HG03558 (cell line): ENCODE data around the gene PLD1.
A peak's percentile ranks its signal among the peaks of the same experiment; 100 is the strongest.

Experiments
- ATAC-seq: cut with Tn5 transposase; IDR thresholded peaks from one replicate; pipeline ENCODE4 v1.9.1; 2021; ENCODE audit warnings: moderate number of reproducible peaks; ENCODE audit not compliant: unreplicated experiment; ENCODE audit errors: extremely low read depth

The PLD1 gene

DNA sequence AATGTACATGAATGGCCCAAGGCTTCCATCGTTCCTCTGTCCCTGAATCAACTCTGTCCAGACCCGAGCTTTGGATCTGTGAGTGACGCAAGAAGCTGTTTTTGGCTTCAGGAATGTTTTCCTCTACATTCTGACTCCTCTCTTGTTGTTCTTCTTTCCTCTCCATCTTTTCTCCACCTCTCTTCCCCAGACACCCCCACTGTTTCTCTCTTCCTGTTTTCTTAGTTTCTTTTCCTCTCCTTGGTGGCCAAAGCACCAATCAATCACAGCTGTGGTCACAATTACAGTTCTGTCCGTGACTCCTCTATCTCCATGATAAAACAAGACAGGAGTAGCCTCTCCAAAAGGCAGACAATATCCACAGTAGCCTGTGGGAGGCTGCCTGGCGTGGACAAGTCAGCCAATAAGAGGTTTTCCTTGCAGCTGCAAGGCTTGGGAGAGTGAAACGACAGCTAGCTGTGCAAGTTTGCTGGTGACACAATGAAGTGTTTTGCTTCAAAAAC, 28.0 kb upstream of the PLD1 start:
- no peak for ATAC-seq

DNA sequence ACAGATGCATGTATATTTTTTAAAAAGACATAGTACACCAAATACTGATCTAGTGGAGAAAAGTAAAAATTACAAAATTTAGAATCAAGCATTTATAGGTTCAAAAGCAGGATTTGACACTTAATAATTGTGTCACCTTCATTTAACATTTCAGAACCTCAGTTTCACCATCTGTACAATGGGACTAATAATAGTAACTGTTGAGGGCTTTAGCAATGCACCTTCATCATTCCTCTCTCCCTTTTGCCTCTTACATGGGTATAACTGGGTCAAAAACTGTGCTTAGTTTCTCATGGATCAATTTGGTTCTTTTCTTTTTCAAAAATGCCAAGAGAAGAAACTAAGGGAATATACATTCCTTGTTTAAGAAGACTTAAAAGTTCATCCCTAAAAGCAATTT, 27.4 kb upstream of the PLD1 start:
- ATAC-seq: no peak

DNA sequence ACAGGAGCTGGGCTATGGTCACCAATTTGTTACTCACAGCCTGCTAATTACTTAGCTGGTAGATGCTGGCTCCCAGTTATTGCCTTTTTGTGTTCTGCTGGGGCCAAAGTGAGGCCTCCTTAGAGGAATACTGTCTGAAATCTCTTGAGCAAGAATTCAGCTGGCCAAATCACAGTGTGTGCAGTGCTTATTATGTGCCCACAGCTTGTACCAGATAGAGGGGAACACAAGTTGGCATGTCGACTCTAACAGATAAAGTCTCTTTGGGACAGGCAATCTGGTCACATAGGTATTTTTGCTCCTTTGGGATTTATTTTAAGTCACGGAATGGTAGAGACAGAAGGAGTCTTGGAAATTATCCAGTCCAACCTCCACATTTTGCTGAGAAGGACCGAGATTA, 26.6 kb upstream of the PLD1 start:
- ATAC-seq: no peak

DNA sequence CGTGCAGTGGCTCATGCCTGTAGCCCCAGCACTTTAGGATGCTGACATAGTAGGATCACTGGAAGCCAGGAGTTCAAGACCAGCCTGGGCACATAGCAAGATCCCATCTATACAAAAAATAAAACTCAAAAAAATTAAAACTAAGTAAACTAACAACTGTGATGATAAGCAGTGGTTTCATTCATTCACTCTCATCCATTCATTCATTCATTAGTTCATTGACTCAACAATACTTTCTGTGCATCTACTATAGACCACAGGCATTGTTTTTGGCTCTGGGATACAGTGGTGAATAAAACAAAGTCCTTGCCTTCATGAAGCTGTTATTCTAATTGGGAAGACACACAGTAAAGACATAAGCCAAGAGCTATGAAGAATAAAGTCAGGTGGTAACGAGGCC, 25.3 kb upstream of the PLD1 start:
- ATAC-seq: no peak

DNA sequence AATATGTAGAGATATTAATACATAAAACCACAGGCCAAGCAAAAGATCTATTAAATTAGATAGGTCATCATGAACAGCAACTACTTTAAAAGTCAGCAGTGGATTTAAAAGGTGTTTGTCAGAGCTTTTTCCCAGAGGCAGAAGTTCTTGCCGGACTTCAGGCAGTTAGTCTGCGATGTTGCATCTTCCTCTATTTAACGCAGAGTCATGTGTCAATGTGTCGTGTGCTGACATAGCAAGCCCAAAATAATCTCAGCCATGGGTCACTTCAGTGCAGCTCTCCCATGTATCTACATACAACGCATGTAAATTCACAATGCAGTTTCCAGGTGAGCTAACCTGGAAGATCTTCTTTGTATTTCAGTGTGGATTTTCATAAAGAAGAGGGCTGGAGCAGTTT, 24.8 kb upstream of the PLD1 start:
- ATAC-seq: no peak

DNA sequence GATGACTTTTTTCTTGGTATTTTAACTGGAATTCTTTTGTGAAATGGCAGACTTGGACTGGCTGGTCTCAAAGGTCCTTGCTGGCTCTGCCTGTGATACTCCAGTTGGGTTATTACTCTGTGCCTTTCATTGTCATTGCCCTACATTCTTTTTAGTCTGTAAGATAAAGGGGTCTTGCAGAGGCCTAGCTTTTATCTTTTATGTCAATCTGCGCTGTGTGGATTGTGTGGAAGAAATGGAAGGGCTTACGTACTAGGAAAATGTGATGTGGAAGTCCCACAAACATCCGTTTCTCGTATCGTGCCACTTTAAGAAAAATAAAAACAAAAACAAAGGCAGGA, 24.1 kb upstream of the PLD1 start:
- no peak for ATAC-seq

DNA sequence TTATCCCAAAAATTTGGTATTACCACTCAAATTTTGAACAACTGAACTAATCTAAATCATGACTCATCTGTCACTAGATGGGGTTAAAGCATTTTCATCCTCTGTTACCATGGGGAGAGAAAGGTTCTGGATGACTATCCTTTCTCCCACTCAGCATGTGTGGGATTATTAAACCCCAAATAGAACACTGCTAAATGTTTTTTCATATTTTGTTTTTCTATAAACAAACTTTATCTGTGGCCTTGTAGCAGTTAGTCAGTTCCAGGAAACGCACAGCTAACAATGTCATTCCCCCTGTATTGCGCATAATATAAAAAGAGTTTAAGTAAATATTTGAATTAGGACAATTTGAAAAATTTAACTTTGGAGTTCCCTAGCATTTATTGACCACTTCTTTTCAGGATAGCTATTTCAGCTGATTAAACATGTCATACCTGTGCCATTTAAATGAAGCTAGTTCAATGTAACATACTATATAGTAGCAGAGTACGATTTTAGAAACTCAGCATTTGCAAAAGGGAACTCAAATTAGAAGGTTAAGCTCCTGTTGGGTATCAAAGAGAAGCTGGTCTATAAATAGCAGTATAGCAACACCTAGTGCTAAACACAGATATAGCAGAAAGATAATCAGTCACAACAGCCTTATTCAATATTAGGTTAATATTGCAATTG, 23.6 kb upstream of the PLD1 start:
- ATAC-seq: no peak

DNA sequence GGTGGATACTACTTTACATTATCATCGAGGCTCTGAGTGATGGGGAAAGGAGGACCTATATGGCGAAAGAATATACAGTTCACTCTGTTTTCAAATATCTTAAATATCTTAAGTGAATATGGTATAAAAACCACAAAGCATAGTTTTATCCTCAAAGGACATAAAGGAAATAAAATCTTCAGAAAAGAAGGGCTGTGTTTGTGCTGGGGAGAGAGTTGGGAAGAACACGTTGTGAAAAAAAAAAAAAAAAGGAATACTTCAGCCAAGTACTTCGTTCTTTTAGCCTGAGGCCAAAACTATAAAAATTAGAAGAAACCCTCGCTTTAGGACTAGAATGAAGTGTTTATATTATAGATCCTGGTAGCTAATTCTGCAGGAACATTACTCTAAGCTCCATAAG, 22.7 kb upstream of the PLD1 start:
- no peak for ATAC-seq

DNA sequence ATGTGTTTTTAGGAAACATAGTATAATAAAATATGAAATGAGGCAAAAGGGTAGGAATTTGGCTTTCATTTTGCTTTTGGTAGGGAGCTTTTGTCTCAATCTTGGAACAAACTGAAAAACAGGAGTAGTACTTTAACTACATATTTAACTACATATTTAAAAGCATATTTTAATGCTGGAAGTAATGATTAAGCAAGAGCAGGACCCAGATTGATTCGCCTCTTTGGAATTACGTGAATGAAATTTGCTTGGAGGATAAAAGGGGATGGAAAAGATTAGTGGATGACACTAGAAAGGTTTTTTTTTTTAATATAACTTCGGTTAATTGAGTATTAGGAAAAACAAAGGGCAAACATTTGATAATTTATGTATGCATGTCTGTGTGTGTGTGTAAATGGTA, 21.7 kb upstream of the PLD1 start:
- ATAC-seq: no peak

DNA sequence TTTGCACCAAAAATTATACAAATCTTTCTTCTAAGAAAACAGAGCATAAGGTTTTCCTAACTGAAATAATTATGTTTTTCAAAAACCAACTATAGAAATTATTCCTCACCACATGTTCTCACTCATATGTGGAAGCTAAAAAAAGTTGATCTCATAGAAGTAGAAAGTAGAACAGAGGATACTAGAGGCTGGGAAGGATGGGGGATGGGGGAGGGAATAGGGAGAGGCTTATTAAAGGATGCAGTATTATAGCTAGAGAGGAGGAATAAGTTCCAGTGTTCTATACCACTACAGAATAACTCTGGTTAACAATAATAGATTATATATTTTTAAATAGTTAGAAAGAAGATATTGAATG, 20.2 kb upstream of the PLD1 start:
- ATAC-seq: no peak

DNA sequence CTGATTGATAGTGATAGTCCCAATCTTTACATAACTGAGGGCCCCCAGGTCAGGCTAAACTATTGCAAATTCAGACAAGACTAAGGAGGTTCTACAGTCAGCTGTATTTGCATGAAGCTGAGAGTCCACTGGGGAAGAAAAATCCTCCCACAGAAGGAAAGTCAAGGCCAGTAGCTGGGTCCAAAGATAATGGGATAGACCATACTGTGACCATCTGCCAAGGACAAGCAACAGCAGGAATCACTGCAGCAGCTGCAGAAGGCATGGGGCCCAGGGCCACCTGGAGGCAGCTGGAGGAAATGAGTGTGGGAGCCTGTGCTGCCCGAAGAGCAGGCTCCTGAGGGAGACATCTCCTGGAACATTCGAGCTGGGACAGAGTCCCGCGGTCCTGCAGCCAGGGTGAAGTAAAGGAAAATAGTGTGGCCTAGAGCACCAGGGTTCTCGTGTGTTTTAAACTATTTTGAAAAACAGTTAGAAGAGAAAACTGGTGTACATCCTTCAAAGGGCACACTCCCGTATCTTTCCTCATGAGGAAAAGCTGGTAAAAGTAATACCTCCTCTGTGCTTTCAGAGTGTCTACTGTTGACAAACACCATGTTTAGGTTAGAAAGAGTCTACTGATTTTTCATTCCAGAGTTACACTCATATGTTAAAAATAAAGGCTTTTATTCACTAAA, 19.7 kb upstream of the PLD1 start:
- ATAC-seq: no peak

DNA sequence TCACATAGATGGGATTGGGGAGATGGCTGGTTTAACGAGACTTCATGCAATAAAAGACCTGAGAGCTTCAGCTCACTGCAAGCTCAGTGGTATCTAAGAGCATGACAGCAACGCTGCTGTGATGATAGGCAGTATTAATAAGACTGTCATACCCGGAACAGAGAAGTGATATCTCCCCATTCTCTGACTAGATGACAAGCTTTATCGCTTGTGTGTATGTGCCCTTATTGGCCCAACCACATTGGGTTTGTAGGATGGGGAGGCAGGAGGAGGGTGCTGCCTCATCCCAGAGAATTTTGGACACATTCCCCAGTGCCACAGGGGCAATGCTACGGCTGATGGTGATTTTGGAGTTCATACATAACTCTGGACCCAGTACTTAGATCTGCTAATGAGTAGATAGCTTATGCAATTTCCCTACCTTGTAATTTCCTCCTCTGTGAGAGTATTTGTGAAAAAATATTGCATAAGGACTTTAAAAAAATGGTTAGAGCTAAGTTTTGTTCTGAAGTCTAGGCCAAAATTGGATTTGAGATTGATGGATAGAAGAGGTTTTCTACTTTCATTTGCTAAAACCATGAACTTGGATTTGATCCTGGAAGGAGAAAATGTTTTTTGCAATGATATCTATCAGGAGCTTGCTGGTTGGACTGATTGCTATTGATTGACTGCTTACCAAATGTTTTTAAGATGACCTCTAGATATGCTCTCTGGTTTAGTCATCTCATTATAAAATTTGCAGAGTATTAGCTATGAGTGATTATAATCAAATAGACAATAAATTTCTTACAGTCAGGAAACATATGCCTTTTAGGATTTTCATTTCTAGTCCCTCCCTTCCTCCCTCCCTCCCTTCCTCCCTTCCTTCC, 18.9 kb upstream of the PLD1 start:
- no peak for ATAC-seq

DNA sequence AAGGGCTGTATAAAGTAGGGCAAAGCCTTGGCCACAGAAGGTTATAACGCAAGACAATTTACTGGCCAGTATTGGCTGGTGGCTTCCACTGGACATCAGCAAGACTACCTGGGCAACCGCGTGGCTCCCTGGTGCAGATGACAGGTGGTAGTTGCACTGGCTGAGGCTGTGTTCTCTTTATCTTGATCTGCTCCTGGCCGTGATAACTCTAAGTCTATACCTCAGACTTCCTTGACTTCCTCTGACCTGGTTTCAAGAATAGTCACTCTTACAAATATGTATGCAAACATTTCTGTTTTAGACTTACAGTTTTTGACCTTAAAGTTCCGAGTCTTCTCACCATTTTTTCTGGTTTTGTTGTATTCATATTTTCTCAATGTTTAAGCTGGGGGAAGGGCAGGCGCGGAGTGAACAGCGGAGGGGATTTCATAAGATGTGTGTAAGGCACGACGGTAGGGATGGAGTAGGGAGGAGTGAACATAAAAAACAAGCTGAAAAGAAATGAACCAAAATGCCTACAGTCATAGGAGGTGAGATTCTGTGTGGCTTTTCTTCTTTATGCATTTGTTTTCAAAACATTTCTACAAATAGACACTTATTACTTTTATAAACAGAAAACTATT, 17.7 kb upstream of the PLD1 start:
- ATAC-seq: no peak

DNA sequence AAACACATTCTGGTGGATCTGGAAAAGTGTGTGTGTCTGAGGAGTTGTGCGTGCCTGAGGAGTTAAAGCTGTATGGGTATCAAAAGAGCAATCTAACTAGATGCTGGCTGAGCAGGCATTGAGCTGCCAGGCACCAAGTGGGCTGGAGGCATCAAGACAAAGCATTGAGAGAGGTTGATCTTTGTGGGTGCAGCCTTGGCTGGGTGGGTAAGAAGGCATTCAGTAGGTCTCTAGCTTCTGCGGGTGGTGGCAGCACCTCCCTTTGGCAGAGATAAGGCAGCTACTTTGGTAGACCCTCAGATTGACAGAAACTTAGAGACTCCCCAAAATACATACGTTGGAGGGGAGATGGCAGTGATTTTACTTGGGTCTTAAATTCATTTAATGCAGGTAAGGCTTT, 17.1 kb upstream of the PLD1 start:
- no peak for ATAC-seq

DNA sequence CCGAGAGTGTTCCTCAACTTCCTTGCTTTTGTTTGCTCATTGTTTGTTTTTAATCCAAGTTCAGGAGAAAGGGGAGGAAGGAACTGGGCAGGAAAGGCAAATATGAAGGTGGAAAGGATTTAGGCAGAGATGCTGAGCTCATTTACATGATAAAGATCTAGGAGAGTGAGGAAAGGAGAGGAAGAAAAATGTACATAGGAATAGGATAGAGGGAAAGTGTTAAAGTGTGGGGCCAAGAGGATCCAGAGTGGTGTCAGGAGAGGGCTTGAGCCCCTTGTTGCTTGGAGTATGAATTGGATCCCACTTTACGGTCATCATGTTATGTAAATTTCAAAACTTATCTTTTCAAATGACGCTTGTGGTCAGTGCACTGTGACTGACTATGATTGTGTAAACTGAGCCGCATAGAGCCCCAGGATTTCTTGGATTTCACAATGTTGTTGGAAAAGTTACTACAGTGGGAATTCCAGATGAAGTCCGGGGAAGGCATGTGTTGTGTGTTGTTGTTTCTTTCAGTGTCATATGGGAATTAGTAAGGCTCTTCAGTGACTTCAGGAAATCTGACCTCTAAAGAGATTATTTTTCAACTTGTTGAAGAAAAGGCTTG, 15.0 kb upstream of the PLD1 start:
- ATAC-seq: no peak

DNA sequence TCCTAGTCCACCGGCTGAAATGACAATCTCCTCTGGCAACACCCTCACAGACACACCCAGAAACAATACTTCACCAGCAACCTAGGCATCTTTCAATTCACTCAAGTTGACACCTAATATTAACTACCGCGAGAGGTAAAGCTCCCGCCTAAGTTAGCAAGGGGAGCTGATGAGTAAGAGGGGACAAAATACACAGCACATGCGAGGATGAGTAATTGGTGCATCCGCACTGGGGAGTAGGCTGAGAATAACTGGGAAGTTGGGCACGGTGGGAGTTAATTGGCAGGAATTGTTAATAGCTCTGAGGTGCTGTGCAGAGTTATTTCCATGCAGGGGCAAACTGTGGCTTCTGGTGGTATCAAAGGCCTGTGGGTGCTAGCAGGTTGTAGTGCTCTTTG, 14.5 kb upstream of the PLD1 start:
- no peak for ATAC-seq

DNA sequence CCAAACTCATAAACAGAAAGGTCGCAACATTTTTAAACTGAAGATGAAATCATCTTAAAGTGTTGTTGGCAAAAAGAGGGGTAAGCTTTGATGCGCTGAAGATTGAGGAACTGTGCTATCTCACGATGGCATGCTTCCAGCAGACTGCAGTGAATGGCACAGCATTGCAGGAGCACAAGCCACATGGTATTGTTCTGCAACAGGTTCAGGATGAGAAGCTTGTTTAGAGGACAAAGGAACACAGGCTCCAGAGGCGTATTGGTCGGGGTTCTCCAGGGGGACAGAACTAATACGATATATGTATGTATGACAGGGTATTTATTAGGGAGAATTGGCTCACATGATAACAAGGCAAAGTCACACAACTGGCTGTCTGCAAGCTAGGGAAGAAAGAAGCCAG, 13.8 kb upstream of the PLD1 start:
- no peak for ATAC-seq

DNA sequence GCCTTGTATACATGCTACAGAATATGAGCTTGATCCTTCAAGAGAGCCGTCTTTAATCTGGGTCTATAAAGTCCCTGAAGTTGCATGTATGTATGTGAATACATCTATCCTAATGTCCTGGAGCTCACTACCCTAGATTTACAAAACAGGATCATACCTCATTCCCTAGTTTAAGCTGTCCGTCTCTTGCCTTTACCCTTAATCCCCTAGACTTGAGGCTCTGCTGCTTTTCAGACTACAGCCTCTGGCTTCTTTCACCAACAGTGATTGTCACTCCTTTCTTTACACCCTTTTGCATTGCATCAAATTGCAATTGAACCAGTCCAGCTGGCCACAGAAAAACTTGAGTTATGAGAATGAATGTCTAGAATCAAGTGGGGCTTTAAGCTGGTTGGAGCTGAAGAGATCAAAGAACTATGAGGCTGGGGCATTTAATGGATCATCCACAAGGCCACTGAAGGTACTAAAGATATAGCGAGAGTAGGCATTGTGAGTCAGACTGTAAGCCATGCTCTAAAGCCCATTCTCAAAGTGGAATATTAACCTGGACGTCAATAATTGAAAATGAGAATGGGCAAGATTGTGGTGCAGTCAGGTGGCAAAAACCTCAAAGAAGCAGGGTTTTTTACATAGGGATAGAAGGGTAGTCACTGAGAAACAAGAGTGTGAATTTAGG, 12.3 kb upstream of the PLD1 start:
- ATAC-seq: peak; percentile 74

DNA sequence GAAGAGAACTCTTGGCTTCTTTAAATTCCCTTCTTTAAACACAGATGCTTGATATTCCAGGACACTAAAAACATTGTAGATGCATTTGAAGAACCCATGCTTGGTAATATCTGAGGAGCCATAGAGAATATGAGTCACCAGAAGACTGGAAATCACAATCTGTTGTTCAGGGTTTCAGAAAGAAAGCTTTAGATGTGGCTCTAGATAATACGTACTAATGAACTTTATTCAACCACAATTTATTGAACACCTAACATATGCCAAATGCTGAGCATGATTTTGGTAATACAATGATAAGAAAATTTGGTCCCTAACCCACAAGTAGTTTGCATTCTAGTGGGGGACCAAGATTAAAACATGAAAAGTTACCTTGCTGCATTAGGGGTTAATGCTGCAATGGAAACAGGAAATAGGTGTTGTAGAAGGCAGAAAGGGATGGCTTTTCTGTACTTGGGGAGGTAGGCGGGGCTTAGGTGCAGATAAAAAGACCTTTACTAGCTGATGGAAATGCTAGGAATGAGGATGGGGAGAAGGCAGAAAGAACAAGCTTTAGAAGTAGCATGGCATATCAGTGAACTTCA, 11.6 kb upstream of the PLD1 start:
- no peak for ATAC-seq

DNA sequence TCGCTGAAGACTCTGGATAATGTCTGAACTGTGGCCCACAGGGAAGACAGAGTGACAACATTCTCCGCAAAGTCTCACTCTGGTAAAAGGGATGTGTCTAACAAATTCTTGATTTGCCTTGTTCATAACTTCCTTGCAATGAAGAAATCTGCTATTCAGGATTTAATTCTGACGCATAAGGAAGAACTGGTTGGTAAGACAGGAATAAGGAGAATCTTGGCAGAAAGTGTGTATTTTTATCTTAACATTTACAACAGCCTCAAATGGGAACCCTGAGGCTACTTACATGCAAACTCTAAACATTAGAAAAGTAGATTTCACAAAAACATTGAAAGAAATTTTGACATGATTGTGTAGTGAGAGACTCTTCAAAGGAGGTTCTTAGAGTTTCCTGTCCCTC, 10.8 kb upstream of the PLD1 start:
- no peak for ATAC-seq
